ENCODE measurements around the gene FBXW5.

DNA sequence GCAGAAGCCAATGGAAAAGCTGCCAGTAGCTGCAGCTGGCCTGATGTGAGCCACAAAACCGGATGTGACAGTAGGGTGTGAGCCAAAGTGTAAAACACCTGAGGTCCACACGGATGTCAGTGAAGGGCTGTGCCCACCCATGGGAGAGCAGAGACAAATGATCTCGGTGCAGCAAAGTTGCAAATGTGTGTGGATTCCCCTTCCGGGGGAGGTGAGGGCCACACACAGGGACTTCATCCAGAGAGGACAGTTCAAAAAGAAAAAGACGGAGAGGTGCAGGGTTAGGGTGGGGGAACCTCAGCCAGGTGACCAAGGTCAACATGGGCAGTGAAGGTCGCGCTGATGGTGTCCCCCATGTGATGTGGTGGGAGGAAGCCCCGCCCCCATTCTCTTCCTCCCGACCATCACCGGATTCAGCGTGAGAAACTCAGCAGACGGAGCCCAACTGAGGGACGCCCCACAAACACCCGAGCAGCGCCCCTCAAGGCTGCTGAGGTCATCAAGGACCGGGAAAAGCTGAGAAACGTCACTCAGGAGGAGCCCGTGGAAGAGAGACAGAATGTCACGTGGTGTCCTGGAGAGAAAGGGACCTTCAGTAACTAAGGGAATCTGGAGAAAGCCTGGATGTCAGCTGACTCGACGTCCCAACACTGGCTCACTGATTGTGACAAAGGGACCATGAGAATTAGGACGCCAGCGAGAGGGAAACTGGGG is 21.4 kb upstream of the FBXW5 start:
- TF ChIP-seq, protein P1, sequence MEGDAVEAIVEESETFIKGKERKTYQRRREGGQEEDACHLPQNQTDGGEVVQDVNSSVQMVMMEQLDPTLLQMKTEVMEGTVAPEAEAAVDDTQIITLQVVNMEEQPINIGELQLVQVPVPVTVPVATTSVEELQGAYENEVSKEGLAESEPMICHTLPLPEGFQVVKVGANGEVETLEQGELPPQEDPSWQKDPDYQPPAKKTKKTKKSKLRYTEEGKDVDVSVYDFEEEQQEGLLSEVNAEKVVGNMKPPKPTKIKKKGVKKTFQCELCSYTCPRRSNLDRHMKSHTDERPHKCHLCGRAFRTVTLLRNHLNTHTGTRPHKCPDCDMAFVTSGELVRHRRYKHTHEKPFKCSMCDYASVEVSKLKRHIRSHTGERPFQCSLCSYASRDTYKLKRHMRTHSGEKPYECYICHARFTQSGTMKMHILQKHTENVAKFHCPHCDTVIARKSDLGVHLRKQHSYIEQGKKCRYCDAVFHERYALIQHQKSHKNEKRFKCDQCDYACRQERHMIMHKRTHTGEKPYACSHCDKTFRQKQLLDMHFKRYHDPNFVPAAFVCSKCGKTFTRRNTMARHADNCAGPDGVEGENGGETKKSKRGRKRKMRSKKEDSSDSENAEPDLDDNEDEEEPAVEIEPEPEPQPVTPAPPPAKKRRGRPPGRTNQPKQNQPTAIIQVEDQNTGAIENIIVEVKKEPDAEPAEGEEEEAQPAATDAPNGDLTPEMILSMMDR (IDR thresholded peaks at IDR 0.05), result no peak
- TF ChIP-seq POLR2A (IDR thresholded peaks at IDR 0.05), result no peak

All from uterus (tissue), 2 donors.